ENCODE results near the gene MAGEA12.
"Not testable (repeated sequence)": the region's sequence is repeated elsewhere in the genome, so short reads cannot be mapped to it uniquely, and the experiment has no call there.

Gene MAGEA12

DNA sequence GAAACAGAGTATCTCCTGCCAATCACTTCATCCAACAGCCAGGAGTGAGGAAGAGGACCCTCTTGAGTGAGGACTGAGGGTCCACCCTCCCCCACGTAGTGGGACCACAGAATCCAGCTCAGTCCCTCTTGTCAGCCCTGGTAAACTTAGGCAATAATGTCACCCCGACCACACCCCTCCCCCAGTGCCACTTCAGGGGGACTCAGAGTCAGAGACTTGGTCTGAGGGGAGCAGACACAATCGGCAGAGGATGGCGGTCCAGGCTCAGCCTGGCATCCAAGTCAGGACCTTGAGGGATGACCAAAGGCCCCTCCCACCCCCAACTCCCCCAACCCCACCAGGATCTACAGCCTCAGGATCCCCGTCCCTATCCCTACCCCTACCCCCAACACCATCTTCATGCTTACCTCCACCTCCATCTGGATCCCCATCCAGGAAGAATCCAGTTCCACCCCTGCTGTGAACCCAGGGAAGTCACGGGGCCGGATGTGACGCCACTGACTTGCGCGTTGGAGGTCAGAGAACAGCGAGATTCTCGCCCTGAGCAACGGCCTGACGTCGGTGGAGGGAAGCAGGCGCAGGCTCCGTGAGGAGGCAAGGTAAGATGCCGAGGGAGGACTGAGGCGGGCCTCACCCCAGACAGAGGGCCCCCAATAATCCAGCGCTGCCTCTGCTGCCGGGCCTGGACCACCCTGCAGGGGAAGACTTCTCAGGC is at the start of gene MAGEA12, which contains the start of gene CSAG1:
TSS of gene MAGEA12 (plus strand) at position 497 of the 715 bp plus-strand sequence. CDS start 2,405 bp downstream, outside the sequence.
TSS of gene CSAG1 (minus strand) at position 461 of the 715 bp plus-strand sequence. CDS start 1,261 bp downstream, outside the sequence.
- DNase-seq (ENCODE audit: low spot score), result no peak

- not testable (repeated sequence) for DNase-seq (ENCODE audit: low spot score)
These were observed 35.3 kb upstream of the MAGEA12 start, which contains the start of gene MAGEA3 for GRCh38 chrX:152697952-152698931. MAGEA3 (plus strand) TSS chrX:152698794; CDS start chrX:152700833, 2,039 bp downstream.

DNA sequence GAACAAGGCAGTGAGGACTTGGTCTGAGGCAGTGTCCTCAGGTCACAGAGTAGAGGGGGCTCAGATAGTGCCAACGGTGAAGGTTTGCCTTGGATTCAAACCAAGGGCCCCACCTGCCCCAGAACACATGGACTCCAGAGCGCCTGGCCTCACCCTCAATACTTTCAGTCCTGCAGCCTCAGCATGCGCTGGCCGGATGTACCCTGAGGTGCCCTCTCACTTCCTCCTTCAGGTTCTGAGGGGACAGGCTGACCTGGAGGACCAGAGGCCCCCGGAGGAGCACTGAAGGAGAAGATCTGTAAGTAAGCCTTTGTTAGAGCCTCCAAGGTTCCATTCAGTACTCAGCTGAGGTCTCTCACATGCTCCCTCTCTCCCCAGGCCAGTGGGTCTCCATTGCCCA is 33.2 kb upstream of the MAGEA12 start:
- DNase-seq (ENCODE audit: low spot score), result not testable (repeated sequence)

DNA sequence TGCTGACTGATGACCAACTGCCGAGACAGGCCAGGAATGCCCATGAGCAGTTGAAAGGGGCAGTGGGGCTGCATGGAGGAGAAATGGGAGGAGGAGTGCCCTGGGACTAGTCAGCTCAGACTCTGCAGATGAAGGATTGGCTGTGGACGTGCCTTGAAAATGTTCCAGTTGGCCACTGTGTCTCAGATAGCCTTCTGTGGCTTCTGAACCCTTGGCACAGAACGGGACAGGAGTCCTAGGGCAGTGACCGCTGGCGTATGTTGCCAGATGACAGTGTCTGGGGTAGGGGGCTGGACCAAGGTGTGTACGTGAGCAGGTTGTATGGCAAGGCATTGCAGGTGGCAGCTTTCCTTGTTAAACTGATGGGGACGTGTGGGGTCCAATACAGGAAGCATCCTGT is 27.1 kb upstream of the MAGEA12 start:
- DNase-seq (ENCODE audit: low spot score), result not testable (repeated sequence)

GRCh38 chrX:152709173-152709572 is 24.4 kb upstream of the MAGEA12 start, which contains the start of gene CSAG2:
CSAG2 (minus strand) TSS chrX:152709273; CDS start chrX:152709112, 161 bp downstream.
- DNase-seq (ENCODE audit: low spot score), result not testable (repeated sequence)

DNA sequence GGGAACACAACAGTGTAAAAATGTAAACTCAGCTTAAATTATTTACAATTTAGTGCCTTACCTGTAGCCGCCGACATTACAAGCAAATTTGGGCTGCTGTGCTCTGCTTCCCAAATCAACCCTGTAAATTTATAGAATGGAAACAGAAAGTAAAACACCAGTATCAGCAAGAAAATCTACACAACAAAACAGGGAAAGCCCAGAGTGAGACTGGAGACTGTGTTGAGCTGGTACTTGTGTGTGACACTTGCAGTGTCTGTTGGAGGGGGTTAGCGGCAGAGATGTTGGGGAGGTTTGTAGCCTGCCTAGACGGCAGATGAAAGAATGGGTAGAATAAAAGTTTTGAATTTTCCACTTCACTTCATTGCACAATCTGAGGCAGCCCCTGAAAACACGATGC is 20.4 kb upstream of the MAGEA12 start:
- not testable (repeated sequence) for DNase-seq (ENCODE audit: low spot score)

DNA sequence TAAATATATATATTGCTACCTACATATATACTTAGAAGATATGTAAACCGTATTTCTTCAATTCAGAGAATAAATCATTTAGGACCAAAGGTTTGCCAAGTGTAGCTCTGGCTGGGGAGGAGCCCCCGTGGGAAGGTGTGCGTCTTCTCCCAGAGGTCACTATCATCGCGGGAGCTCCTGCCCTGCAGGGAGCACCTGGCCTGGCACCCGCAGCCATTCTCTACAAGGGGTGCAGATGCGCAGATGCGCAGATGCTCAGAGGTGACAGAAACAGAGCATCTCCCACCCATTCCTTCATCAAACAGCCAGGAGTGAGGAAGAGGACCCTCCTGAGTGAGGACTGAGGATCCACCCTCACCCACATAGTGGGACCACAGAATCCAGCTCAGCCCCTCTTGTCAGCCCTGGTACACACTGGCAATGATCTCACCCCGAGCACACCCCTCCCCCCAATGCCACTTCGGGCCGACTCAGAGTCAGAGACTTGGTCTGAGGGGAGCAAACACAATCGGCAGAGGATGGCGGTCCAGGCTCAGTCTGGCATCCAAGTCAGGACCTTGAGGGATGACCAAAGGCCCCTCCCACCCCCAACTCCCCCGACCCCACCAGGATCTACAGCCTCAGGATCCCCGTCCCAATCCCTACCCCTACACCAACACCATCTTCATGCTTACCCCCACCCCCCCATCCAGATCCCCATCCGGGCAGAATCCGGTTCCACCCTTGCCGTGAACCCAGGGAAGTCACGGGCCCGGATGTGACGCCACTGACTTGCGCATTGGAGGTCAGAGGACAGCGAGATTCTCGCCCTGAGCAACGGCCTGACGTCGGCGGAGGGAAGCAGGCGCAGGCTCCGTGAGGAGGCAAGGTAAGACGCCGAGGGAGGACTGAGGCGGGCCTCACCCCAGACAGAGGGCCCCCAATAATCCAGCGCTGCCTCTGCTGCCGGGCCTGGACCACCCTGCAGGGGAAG is 19.5 kb upstream of the MAGEA12 start, which contains the start of gene MAGEA2B:
TSS of gene MAGEA2B (plus strand) at position 814 of the 973 bp plus-strand sequence. CDS start 2,479 bp downstream, outside the sequence.
- not testable (repeated sequence) for DNase-seq (ENCODE audit: low spot score)

DNA sequence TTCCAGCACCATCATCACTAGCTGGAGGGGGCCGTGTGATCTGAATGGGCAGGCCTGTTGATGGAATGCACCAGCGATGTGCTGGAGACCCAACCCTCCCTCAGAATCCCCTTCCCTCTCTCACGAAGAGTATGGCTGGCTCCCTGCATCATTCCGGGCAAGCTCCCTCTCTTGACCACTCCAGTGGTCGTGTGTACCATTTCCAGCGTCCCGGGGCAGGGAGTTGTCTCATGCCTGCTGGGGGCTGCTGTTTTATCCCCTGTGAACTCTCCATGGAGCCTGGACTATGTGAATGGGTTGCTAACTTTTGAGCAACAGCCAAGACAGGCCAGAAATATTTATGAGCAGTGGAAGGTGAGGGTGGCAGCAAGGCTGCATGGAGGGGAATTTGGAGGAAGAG is 8.1 kb upstream of the MAGEA12 start:
- DNase-seq (ENCODE audit: low spot score), result no peak

DNA sequence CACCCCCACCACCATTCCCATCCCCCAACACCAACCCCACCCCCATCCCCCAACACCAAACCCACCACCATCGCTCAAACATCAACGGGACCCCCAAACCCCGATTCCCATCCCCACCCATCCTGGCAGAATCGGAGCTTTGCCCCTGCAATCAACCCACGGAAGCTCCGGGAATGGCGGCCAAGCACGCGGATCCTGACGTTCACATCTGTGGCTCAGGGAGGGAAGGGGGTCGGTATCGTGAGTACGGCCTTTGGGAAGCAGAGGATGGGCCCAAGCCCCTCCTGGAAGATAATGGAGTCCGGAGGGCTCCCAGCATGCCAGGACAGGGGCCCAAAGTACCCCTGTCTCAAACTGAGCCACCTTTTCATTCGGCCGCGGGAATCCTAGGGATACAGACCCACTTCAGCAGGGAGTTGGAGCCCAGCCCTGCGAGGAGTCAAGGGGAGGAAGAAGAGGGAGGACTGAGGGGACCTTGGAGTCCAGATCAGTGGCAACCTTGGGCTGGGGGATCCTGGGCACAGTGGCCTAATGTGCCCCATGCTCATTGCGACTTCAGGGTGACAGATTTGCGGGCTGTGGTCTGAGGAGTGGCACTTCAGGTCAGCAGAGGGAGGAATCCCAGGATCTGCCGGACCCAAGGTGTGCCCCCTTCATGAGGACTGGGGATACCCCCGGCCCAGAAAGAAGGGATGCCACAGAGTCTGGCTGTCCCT is 744 bp downstream of the MAGEA12 start:
- DNase-seq (ENCODE audit: low spot score), result not testable (repeated sequence)

DNA sequence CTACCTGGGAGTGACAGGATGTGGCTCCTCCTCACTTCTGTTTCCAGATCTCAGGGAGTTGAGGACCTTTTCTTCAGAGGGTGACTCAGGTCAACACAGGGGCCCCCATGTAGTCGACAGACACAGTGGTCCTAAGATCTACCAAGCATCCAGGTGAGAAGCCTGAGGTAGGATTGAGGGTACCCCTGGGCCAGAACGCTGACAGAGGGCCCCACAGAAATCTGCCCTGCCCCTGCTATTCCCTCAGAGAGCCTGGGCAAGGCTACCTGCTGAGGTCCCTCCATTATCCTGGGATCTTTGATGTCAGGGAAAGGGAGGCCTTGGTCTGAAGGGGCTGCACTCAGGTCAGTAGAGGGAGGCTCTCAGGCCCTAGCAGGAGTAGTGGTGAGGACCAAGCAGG is 1.5 kb downstream of the MAGEA12 start:
- DNase-seq (ENCODE audit: low spot score), result no peak

GRCh38 chrX:152735860-152736511 is 2.4 kb downstream of the MAGEA12 start:
- DNase-seq (ENCODE audit: low spot score), result no peak

DNA sequence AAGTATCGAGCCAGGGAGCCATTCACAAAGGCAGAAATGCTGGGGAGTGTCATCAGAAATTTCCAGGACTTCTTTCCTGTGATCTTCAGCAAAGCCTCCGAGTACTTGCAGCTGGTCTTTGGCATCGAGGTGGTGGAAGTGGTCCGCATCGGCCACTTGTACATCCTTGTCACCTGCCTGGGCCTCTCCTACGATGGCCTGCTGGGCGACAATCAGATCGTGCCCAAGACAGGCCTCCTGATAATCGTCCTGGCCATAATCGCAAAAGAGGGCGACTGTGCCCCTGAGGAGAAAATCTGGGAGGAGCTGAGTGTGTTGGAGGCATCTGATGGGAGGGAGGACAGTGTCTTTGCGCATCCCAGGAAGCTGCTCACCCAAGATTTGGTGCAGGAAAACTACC is 3.0 kb downstream of the MAGEA12 start:
- DNase-seq (ENCODE audit: low spot score), result not testable (repeated sequence)

DNA sequence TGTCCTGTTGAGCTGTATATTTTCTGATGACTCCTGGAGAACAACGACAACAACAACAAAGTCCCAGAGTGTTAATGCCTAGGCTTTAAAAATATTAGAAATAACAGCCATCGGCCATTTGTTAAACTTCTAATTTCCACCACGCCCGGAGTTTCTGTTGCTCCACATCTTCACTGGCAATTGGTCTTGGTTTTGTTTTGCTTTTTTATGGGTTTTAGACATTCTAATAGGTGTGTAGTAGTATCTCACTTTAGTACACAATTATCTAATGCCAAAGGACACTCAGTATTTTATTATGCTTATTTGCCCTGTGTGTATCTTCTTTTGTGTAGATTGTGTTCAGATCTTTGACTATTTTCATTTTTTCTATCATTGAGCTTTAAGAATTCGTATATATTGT is 5.0 kb downstream of the MAGEA12 start:
- no peak for DNase-seq (ENCODE audit: low spot score)

DNA sequence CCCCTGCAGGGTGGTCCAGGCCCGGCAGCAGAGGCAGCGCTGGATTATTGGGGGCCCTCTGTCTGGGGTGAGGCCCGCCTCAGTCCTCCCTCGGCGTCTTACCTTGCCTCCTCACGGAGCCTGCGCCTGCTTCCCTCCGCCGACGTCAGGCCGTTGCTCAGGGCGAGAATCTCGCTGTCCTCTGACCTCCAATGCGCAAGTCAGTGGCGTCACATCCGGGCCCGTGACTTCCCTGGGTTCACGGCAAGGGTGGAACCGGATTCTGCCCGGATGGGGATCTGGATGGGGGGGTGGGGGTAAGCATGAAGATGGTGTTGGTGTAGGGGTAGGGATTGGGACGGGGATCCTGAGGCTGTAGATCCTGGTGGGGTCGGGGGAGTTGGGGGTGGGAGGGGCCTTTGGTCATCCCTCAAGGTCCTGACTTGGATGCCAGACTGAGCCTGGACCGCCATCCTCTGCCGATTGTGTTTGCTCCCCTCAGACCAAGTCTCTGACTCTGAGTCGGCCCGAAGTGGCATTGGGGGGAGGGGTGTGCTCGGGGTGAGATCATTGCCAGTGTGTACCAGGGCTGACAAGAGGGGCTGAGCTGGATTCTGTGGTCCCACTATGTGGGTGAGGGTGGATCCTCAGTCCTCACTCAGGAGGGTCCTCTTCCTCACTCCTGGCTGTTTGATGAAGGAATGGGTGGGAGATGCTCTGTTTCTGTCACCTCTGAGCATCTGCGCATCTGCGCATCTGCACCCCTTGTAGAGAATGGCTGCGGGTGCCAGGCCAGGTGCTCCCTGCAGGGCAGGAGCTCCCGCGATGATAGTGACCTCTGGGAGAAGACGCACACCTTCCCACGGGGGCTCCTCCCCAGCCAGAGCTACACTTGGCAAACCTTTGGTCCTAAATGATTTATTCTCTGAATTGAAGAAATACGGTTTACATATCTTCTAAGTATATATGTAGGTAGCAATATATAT is 20.4 kb downstream of the MAGEA12 start, which contains the start of gene MAGEA2:
TSS of gene MAGEA2 (minus strand) at position 157 of the 965 bp plus-strand sequence. CDS start 2,479 bp downstream, outside the sequence.
- not testable (repeated sequence) for DNase-seq (ENCODE audit: low spot score)

- DNase-seq (ENCODE audit: low spot score), result not testable (repeated sequence)
These were observed 21.3 kb downstream of the MAGEA12 start for GRCh38 chrX:152754871-152755270.

DNA sequence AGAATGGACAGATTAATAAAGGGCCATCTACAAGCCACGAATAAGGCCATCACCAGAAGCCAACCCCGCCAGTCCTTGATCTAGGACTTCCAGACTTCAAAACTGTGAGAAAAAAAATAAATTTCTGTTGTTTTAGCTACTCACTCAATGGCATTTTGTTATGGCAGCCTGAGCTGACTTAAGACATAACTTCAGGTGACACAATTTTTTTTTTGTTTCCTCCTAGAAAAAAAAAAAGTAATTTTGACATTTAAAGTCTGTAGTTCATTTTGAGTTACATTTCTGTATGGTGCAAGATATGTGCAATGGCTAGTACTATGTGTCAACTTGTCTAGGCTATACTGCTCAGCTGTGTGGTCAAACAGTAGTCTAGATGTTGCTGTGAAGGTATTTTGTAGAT is 25.4 kb downstream of the MAGEA12 start, which contains the start of gene CSAG3:
TSS of gene CSAG3 (plus strand) at position 301 of the 400 bp plus-strand sequence.
- DNase-seq (ENCODE audit: low spot score), result not testable (repeated sequence)

DNA sequence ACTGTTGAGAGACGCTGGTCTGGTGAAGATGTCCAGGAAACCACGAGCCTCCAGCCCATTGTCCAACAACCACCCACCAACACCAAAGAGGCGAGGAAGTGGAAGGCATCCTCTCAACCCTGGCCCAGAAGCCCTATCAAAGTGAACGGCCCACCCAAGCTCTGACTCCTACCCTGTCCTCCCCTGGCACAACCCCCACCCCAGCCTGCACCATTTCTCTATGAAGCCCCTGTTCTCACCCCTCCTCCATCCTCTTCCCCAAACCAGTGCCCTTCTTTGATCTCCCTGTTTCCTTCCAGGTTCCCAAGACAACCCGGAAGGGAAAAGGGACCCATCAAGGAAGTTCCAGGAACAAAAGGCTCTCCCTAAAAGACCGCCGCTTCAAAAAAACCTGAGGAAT is 26.0 kb downstream of the MAGEA12 start:
- not testable (repeated sequence) for DNase-seq (ENCODE audit: low spot score)

- DNase-seq (ENCODE audit: low spot score), result not testable (repeated sequence)
These were observed 28.0 kb downstream of the MAGEA12 start for GRCh38 chrX:152761582-152761981.
